MG63 (cell line): ENCODE data around the gene ADCY6. TPM values are rescaled to one million over a fixed set of nuclear protein-coding genes. Genes with fewer than 3 reads are reported as not detected.
A peak's percentile ranks its signal among the peaks of the same experiment; 100 is the strongest.

Experiments
- DNase-seq: peaks from one replicate; pipeline ENCODE4 v3.0.0-alpha.2; 2020
- H3K27me3 ChIP-seq: fragments of 250-450 bp; sonication (Bioruptor Pico); 2 replicates; pipeline ENCODE4 v1.5.1; 2020; ENCODE audit warnings: mild to moderate bottlenecking, moderate library complexity
- H3K36me3 ChIP-seq: fragments of 250-450 bp; sonication (Bioruptor Pico); 2 replicates; pipeline ENCODE4 v1.5.1; 2020; ENCODE audit warnings: mild to moderate bottlenecking, moderate library complexity
- H3K4me3 ChIP-seq: fragments of 250-450 bp; sonication (Bioruptor Pico); 2 replicates; pipeline ENCODE4 v1.5.1; 2020; ENCODE audit warnings: mild to moderate bottlenecking, moderate library complexity
- H3K9me3 ChIP-seq: fragments of 250-450 bp; sonication (Bioruptor Pico); 2 replicates; pipeline ENCODE4 v1.5.1; 2020; ENCODE audit warnings: mild to moderate bottlenecking, moderate library complexity
- total RNA-seq: library from RNA; depleted of rRNA; stranded (reverse); fragments of >200 nt; shearing (Covaris generic); gene quantifications from 2 replicates; pipeline ENCODE4 v1.2.3, GENCODE V29; 2014; ENCODE audit warnings: low replicate concordance

The ADCY6 gene
- total RNA-seq, 1 experiment from 2014 or later: 30.4 TPM

- no peaks in the 10 kb centered on the region for H3K36me3 ChIP-seq
- H3K27me3 ChIP-seq: no peaks in the 10 kb centered on the region
- no peaks in the 10 kb centered on the region for H3K9me3 ChIP-seq
- DNase-seq: peak; percentile 56
- H3K4me3 ChIP-seq: no peak overlapping the region
Observed at GRCh38 chr12:48795550-48796455, 6.9 kb upstream of the ADCY6 start.

- DNase-seq: no peak
- H3K4me3 ChIP-seq: no peak overlapping the region
- H3K36me3 ChIP-seq: no peaks in the 10 kb centered on the region
- H3K9me3 ChIP-seq: no peaks in the 10 kb centered on the region
- H3K27me3 ChIP-seq: no peaks in the 10 kb centered on the region
Observed at GRCh38 chr12:48794870-48795269, 6.0 kb upstream of the ADCY6 start.

GRCh38 chr12:48793696-48794095, 4.8 kb upstream of the ADCY6 start:
- H3K4me3 ChIP-seq: no peak overlapping the region
- H3K27me3 ChIP-seq: no peaks in the 10 kb centered on the region
- no peaks in the 10 kb centered on the region for H3K9me3 ChIP-seq
- H3K36me3 ChIP-seq: no peaks in the 10 kb centered on the region
- no peak for DNase-seq

- Histone ChIP-seq H3K9me3 (no peaks in the 10 kb centered on the region), H3K4me3 (peak overlapping the region; percentile 76; the same call in 1 of the 2 replicates), H3K36me3 (no peaks in the 10 kb centered on the region), H3K27me3 (no peaks in the 10 kb centered on the region)
- no peak for DNase-seq
Observed at GRCh38 chr12:48789858-48790326, 1.0 kb upstream of the ADCY6 start.

- no peaks in the 10 kb centered on the region for H3K36me3 ChIP-seq
- peak overlapping the region; percentile 76 for H3K4me3 ChIP-seq
- H3K27me3 ChIP-seq: no peaks in the 10 kb centered on the region
- DNase-seq: peak; percentile 19
- no peaks in the 10 kb centered on the region for H3K9me3 ChIP-seq
Observed at GRCh38 chr12:48788524-48788853, 400 bp downstream of the ADCY6 start.

- Histone ChIP-seq H3K36me3 (peaks cover 2% of the 10 kb centered on the region; the same call in 1 of the 2 replicates), H3K4me3 (peak overlapping the region; percentile 76), H3K9me3 (no peaks in the 10 kb centered on the region), H3K27me3 (no peaks in the 10 kb centered on the region)
- peak; percentile 73 for DNase-seq
Observed at GRCh38 chr12:48787791-48788523, 932 bp downstream of the ADCY6 start.

- peak; percentile 31 for DNase-seq
- Histone ChIP-seq H3K36me3 (peaks cover 2% of the 10 kb centered on the region; the same call in 1 of the 2 replicates), H3K4me3 (peak overlapping the region; percentile 76), H3K27me3 (no peaks in the 10 kb centered on the region), H3K9me3 (no peaks in the 10 kb centered on the region)
Observed at GRCh38 chr12:48786591-48787544, 2.0 kb downstream of the ADCY6 start.

- H3K36me3 ChIP-seq: peaks cover 2% of the 10 kb centered on the region; the same call in 1 of the 2 replicates
- H3K4me3 ChIP-seq: no peak overlapping the region
- H3K9me3 ChIP-seq: no peaks in the 10 kb centered on the region
- no peaks in the 10 kb centered on the region for H3K27me3 ChIP-seq
- no peak for DNase-seq
Observed at GRCh38 chr12:48783432-48783831, 5.5 kb downstream of the ADCY6 start.

GRCh38 chr12:48782457-48783395, 6.2 kb downstream of the ADCY6 start:
- DNase-seq: no peak
- H3K9me3 ChIP-seq: no peaks in the 10 kb centered on the region
- no peak overlapping the region for H3K4me3 ChIP-seq

GRCh38 chr12:48781750-48782456, 7.0 kb downstream of the ADCY6 start:
- H3K9me3 ChIP-seq: no peaks in the 10 kb centered on the region
- no peaks in the 10 kb centered on the region for H3K27me3 ChIP-seq
- H3K4me3 ChIP-seq: no peak overlapping the region
- DNase-seq: no peak
- peaks cover 2% of the 10 kb centered on the region; the same call in 1 of the 2 replicates for H3K36me3 ChIP-seq

More at GRCh38 chr12:48782457-48783395, 6.2 kb downstream of the ADCY6 start:
- Histone ChIP-seq H3K27me3 (no peaks in the 10 kb centered on the region), H3K36me3 (peaks cover 2% of the 10 kb centered on the region; the same call in 1 of the 2 replicates)

- no peak for DNase-seq
- peaks cover 2% of the 10 kb centered on the region; the same call in 1 of the 2 replicates for H3K36me3 ChIP-seq
- H3K27me3 ChIP-seq: no peaks in the 10 kb centered on the region
- no peaks in the 10 kb centered on the region for H3K9me3 ChIP-seq
- H3K4me3 ChIP-seq: no peak overlapping the region
Observed at GRCh38 chr12:48780381-48781025, 8.4 kb downstream of the ADCY6 start.

- no peaks in the 10 kb centered on the region for H3K9me3 ChIP-seq
- H3K36me3 ChIP-seq: peaks cover 2% of the 10 kb centered on the region; the same call in 1 of the 2 replicates
- no peak overlapping the region for H3K4me3 ChIP-seq
- no peak for DNase-seq
- H3K27me3 ChIP-seq: no peaks in the 10 kb centered on the region
Observed at GRCh38 chr12:48779869-48780268, 9.0 kb downstream of the ADCY6 start.

GRCh38 chr12:48777501-48778400, 11.1 kb downstream of the ADCY6 start:
- Histone ChIP-seq H3K9me3 (no peaks in the 10 kb centered on the region), H3K36me3 (peaks cover 6% of the 10 kb centered on the region), H3K4me3 (no peak overlapping the region), H3K27me3 (no peaks in the 10 kb centered on the region)
- DNase-seq: no peak
